Thyroid gland (tissue), 4 donors: ENCODE data around the gene ZFHX3. TPM values are rescaled to one million over a fixed set of nuclear protein-coding genes. Genes with fewer than 3 reads are reported as not detected.

Experiments used
- DNase-seq, 2 donors: peaks; one replicate each; pipeline ENCODE4 v3.0.0-alpha.2; 2019
- H3K27ac ChIP-seq, 3 donors: fragments of 200-600 bp; sonication (generic); 1 replicate in 2 of 3; 2 replicates in 1 of 3; pipeline ENCODE4 v1.5.1; 2016 to 2019; ENCODE audit warnings: mild to moderate bottlenecking in 1 of 3, moderate library complexity in 1 of 3
- H3K27me3 ChIP-seq: fragments of 200-600 bp; sonication (generic); one replicate; pipeline ENCODE4 v1.5.1; 2019
- H3K36me3 ChIP-seq, 2 donors: fragments of 200-600 bp; sonication (generic); one replicate each; pipeline ENCODE4 v1.5.1; 2016 to 2019
- H3K4me1 ChIP-seq, 2 donors: fragments of 200-600 bp; sonication (generic); one replicate each; pipeline ENCODE4 v1.5.1; 2017 to 2019
- H3K4me3 ChIP-seq, 3 donors: fragments of 200-600 bp; sonication (generic); replicated peaks in 1 of 3; 1 replicate in 2 of 3; 2 replicates in 1 of 3; pipeline ENCODE4 v1.5.1; 2016; ENCODE audit warnings: mild to moderate bottlenecking in 1 of 3
- H3K9me3 ChIP-seq: fragments of 200-600 bp; sonication (generic); one replicate; pipeline ENCODE4 v1.5.1; 2017
- POLR2A ChIP-seq, 2 donors: fragments of 450-650 bp; IDR thresholded peaks; one replicate each; pipeline ENCODE4 v1.6.1; 2017; ENCODE audit warnings: antibody characterized with exemption in 2 of 2, mild to moderate bottlenecking in 2 of 2, moderate library complexity in 1 of 2
- WGBS, 2 donors: methylation state at CpG; one replicate each; pipeline ENCODE4 v1.1.5; 2017; 5-methylcytosine and 5-hydroxymethylcytosine counted together
- intact Hi-C: fragments of 100-400 bp; cut with DNase I; formaldehyde crosslinking; loops from one replicate; pipeline ENCODE4 v1.15.1; 2023
- total RNA-seq, 4 donors: library from RNA; depleted of rRNA; stranded (reverse); fragments of >200 nt; gene quantifications; one replicate each; pipeline ENCODE4 v1.2.3, GENCODE V29; 2016
- TF ChIP-seq, protein P1 (sequence below), 6 experiments: fragments of 200-600 bp in 3 of 6; fragments of 450-650 bp in 3 of 6; sonication (generic) in 3 of 6; IDR thresholded peaks; one replicate each; pipeline ENCODE4 v1.5.1; 2016 to 2019; ENCODE audit warnings: antibody characterized with exemption in 6 of 6, mild to moderate bottlenecking in 2 of 6, inconsistent platforms in 1 of 6, moderate library complexity in 1 of 6

The ZFHX3 gene
- total RNA-seq, 4 donors from 2014 or later = 27.4 to 92.9 (median 45.5) TPM

DNA sequence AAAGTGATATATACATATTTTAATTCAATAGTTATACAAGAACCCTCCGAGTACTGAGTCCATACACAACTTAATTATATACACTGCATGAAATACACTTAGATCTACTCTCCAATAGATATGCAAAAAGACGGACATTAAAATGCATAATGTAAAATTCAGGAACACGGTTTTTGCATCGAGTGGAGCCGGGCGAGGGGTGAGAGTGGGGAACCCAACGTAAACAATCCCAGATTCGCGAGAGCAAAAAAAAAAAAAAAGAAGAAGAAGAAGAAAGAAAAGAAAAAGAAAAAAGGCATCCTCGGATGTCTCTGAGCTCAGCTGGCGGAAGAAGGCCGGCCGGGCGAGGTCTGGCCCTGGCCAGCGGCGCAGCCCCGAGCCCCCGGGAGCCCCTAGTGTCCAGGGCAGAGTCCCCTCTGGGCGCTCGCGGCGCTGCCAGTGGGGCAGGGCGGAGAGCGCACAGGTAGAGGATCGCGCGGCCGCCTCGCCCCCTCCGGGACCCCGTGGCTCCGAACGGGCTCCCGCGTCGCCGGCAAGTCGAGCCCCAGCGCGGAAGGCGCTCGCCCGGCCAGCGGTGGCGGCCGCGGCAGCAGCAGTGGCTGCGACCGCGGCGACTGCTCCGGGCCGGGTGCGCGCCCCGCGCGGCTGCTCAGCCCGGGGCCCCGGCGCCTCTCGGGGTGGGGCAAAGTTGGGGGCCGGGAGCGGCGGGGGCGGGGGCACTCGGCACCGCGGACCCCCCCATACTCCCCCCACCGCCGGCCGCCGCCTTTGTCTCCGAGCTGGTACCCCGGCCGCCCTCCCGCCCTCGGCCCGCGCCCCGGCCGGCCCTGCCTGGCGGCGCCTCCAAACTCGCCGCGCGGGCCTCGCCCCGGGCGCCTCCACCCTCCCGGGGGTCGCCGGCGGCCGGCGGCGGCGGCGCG lies 9.6 kb upstream of the ZFHX3 start:
- Histone ChIP-seq H3K36me3 (no peaks in the 10 kb centered on the region), H3K4me3 (peak overlapping the region in 2 of 3 donors; percentile 17 to 75), H3K27me3 (no peaks in the 10 kb centered on the region), H3K4me1 (peaks cover 45 to 55% of the 10 kb centered on the region in 2 donors), H3K9me3 (no peaks in the 10 kb centered on the region), H3K27ac (peak overlapping the region; percentile 96 to 99 (median 98))
- peak; percentile 57 to 66 for DNase-seq
- TF ChIP-seq, protein P1, sequence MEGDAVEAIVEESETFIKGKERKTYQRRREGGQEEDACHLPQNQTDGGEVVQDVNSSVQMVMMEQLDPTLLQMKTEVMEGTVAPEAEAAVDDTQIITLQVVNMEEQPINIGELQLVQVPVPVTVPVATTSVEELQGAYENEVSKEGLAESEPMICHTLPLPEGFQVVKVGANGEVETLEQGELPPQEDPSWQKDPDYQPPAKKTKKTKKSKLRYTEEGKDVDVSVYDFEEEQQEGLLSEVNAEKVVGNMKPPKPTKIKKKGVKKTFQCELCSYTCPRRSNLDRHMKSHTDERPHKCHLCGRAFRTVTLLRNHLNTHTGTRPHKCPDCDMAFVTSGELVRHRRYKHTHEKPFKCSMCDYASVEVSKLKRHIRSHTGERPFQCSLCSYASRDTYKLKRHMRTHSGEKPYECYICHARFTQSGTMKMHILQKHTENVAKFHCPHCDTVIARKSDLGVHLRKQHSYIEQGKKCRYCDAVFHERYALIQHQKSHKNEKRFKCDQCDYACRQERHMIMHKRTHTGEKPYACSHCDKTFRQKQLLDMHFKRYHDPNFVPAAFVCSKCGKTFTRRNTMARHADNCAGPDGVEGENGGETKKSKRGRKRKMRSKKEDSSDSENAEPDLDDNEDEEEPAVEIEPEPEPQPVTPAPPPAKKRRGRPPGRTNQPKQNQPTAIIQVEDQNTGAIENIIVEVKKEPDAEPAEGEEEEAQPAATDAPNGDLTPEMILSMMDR (IDR thresholded peaks at IDR 0.05) = peak in 4 of 6 experiments; percentile 20 to 39 (median 24)
- peak in 1 of 2 donors; percentile 70 for TF ChIP-seq POLR2A (IDR thresholded peaks at IDR 0.05)
- 1% methylated on average over 24 to 54 of the region's 101 CpGs for WGBS, 2 donors
- intact Hi-C loops = no loop called here

GRCh38 chr16:73056921-73057290 lies 9.0 kb upstream of the ZFHX3 start:
- peaks cover 45 to 58% of the 10 kb centered on the region in 2 donors for H3K4me1 ChIP-seq
- no peak for DNase-seq
- no peaks in the 10 kb centered on the region for H3K9me3 ChIP-seq
- H3K27me3 ChIP-seq = no peaks in the 10 kb centered on the region
- H3K27ac ChIP-seq = peak overlapping the region; percentile 96 to 99 (median 98)
- peak overlapping the region in 2 of 3 donors; percentile 17 to 75 for H3K4me3 ChIP-seq
- intact Hi-C loops = no loop called here
- H3K36me3 ChIP-seq = no peaks in the 10 kb centered on the region
- WGBS, 2 donors = 17 to 18% methylated on average over 6 of the region's 6 CpGs
- no peak for TF ChIP-seq POLR2A (IDR thresholded peaks at IDR 0.05)
- TF ChIP-seq, protein P1 (IDR thresholded peaks at IDR 0.05) = no peak

- WGBS, 2 donors = 40 to 49% methylated on average over 7 of the region's 7 CpGs
- no peak for DNase-seq
- peak overlapping the region; percentile 96 to 99 (median 98) for H3K27ac ChIP-seq
- intact Hi-C loops = no loop called here
- H3K36me3 ChIP-seq = no peaks in the 10 kb centered on the region
- peaks cover 45 to 58% of the 10 kb centered on the region in 2 donors for H3K4me1 ChIP-seq
- peak overlapping the region in 1 of 3 donors; percentile 75 for H3K4me3 ChIP-seq
- H3K9me3 ChIP-seq = no peaks in the 10 kb centered on the region
- TF ChIP-seq, protein P1 (IDR thresholded peaks at IDR 0.05) = no peak
- TF ChIP-seq POLR2A (IDR thresholded peaks at IDR 0.05) = no peak
- no peaks in the 10 kb centered on the region for H3K27me3 ChIP-seq
Observed at GRCh38 chr16:73056448-73056847, 8.5 kb upstream of the ZFHX3 start.

- Histone ChIP-seq H3K27ac (peak overlapping the region; percentile 96 to 99 (median 98)), H3K27me3 (no peaks in the 10 kb centered on the region), H3K36me3 (no peaks in the 10 kb centered on the region), H3K4me1 (peaks cover 57 to 65% of the 10 kb centered on the region in 2 donors), H3K9me3 (no peaks in the 10 kb centered on the region), H3K4me3 (peak overlapping the region in 1 of 3 donors; percentile 75)
- 13 to 14% methylated on average over 5 of the region's 5 CpGs for WGBS, 2 donors
- intact Hi-C loops = no loop called here
- no peak for TF ChIP-seq POLR2A (IDR thresholded peaks at IDR 0.05)
- TF ChIP-seq, protein P1 (IDR thresholded peaks at IDR 0.05) = no peak
- DNase-seq = no peak
Observed at GRCh38 chr16:73054813-73055482, 7.0 kb upstream of the ZFHX3 start.
